ENCODE results near the gene ALDH4A1.

ALDH4A1 gene

GRCh38 chr1:18861082-18861481, 41.3 kb downstream of the ALDH4A1 start:
- no peak for TF ChIP-seq CTCF (IDR thresholded peaks at IDR 0.05)

GRCh38 chr1:18859560-18859959, 42.8 kb downstream of the ALDH4A1 start, which contains the start of gene TAS1R2:
Gene TAS1R2 (minus strand): TSS chr1:18859660. CDS start chr1:18859660, 0 bp downstream.
- TF ChIP-seq CTCF (IDR thresholded peaks at IDR 0.05), result no peak

- no peak for TF ChIP-seq CTCF (IDR thresholded peaks at IDR 0.05)
Measured at GRCh38 chr1:18858070-18858688, 44.2 kb downstream of the ALDH4A1 start.

- TF ChIP-seq CTCF (IDR thresholded peaks at IDR 0.05), result no peak
Measured at GRCh38 chr1:18856435-18856834, 45.9 kb downstream of the ALDH4A1 start.

- TF ChIP-seq CTCF (IDR thresholded peaks at IDR 0.05), result no peak
Measured at GRCh38 chr1:18855573-18855972, 46.8 kb downstream of the ALDH4A1 start.

GRCh38 chr1:18854331-18855025, 47.9 kb downstream of the ALDH4A1 start:
- no peak; the same call in 1 of the 2 replicates for TF ChIP-seq CTCF (IDR thresholded peaks at IDR 0.05)

GRCh38 chr1:18852501-18852900, 49.9 kb downstream of the ALDH4A1 start:
- TF ChIP-seq CTCF (IDR thresholded peaks at IDR 0.05), result no peak

Measured in LNCAP (cell line).